T follicular helper cell (primary cell): Measurements from ENCODE around the gene TTC39C.
A peak's percentile ranks its signal among the peaks of the same experiment; 100 is the strongest.
"Not testable (repeated sequence)": the region's sequence is repeated elsewhere in the genome, so short reads cannot be mapped to it uniquely, and the experiment has no call there.

Experiments
- DNase-seq: peaks from one replicate; pipeline ENCODE4 v3.0.0-alpha.2; 2020; ENCODE audit warnings: low read depth

TTC39C gene

DNA sequence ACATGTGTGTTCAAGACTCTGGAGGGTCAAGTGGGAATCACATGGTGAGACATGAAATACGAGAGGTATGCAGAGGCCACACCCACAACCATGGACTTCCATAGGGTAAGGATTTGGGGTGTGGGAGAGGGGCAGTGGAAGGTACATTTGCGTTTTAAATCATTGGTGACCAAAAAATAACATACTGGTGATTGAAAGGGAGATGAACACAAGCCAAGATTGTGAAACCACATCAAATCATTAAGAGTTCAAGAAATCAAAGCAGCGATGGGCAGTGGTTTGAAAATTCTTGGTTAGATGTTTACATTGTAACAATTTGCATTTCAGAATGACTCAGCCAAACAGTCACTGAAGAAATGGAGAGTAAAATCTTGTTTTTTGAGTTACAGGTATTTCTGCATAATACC lies 122.4 kb downstream of the TTC39C start:
- no peak for DNase-seq

DNA sequence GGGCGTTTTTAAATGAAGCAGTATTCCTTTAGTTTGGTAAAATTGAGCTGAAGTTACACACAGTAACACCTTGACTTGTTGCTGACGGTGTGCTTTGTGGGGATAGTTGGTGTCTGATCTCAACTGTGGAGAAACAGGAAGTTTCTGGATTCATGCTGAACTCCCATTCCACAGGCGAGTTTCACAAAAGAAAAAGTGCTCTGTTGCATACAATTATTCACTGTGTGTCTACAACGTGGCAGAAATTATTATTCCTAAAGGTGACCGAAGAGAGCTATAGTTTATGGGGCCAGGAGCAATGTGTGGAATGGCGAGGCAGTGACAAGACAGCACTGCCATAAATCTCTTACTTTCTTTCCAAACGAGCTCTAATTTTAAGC lies 123.8 kb downstream of the TTC39C start:
- no peak for DNase-seq

GRCh38 chr18:24138789-24139616 lies 124.4 kb downstream of the TTC39C start, which contains the start of gene CABYR:
Gene CABYR (plus strand): TSS chr18:24139062. CDS start chr18:24143115, 4,053 bp downstream.
- DNase-seq, result peak; percentile 77

GRCh38 chr18:24140697-24141096 lies 126.1 kb downstream of the TTC39C start:
- no peak for DNase-seq

GRCh38 chr18:24142376-24142775 lies 127.8 kb downstream of the TTC39C start:
- no peak for DNase-seq

GRCh38 chr18:24149591-24149990 lies 135.0 kb downstream of the TTC39C start:
- not testable (repeated sequence) for DNase-seq

DNA sequence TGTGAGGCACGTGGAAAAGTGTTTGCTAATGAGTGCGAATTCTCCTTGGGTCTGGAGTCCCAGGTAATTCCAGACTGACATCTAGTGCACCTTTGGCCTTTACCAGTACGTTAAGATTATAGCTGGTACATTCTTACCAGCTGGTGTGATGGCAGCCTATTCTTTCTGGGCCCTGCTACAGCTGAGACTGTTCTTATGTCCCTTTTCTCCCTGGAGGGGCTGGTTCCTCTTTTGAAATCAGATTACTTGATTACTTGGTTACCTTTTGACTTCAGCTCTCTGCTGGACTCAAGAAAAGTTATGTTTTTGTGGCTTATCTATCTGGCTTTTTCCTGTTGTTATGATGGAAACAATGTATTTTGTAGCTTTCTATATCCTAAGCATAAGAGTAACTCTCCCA lies 138.8 kb downstream of the TTC39C start:
- DNase-seq, result no peak

DNA sequence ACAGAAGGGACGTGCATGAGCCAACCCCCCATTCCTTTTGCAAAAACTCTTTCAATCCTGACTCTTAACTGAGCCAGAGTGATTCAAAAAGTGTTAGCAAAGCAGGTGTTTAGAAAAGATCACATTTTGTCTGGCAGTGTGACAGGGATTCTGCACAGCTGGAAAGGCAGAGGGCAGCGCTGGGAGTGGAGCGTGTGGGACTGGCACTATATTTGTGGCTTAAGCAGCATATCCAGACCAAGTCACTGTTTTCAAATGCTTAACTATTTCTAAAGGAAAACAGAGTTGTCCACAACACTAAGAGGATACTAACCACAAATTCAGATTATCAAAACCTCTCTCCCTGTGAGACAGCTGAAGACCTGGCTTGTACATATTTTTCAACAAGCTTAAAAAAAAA lies 143.3 kb downstream of the TTC39C start:
- DNase-seq, result no peak

DNA sequence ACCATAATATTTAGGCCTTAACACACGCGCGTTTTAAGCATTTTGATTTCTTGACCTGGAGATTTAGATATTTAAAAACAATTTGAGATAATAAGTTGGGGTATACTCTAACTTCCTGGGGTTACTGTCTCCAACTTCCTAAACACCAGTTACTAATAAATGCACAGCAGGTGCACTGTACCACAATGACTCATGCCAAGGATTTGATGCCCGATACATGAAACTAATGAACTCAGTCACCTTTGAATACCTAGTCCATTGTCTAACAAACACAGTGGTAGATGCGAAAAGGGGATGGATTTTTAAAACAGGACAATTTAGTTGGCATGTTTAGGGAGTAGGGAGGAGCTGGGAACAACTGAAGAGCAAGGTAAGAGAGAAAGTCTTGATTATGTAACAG lies 145.5 kb downstream of the TTC39C start:
- no peak for DNase-seq

- DNase-seq, result no peak
Measured at GRCh38 chr18:24161304-24161703, 146.8 kb downstream of the TTC39C start.

- no peak for DNase-seq
Measured at GRCh38 chr18:24168496-24168895, 153.9 kb downstream of the TTC39C start.

DNA sequence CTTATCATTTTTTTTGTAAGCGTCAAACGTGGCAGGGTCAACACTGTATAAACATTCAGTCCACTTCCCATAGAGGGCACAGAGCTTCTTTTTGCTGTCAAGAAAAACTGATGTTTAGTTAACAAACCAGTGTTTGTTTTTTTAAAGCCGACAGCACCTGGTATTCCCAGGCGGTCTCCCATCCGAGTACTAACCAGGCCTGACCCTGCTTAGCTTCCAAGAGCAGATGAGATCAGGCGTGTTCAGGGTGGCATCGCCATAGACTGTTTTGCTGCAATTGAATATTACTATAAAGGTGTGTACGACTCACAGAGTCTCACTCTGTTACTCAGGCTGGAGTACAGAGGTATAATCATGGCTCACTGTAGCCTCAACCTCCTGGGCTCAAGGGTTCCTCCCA lies 155.8 kb downstream of the TTC39C start:
- DNase-seq, result no peak

DNA sequence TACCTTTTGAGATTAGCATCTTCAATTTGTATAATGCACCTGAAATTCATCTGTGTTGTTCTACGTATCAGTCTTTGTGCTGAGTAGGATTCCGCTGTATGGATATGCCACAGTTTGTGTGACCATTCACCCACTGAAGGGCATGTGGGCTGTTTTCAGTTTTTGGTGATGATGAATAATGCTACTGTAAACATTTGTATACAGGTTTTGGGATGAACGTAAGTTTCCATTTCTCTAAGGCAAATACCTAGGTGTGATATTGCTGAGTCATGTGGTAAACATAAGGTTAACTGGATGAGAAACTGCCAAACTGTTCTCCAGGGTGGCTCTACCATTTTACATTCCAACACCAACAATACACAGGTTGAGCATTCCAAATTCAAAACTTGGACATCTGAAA lies 159.4 kb downstream of the TTC39C start:
- DNase-seq, result no peak

GRCh38 chr18:24176727-24177416 lies 162.3 kb downstream of the TTC39C start:
- DNase-seq, result peak; percentile 11

- DNase-seq, result no peak
Measured at GRCh38 chr18:24177499-24178133, 163.1 kb downstream of the TTC39C start.

GRCh38 chr18:24180048-24180447 lies 165.5 kb downstream of the TTC39C start:
- no peak for DNase-seq

DNA sequence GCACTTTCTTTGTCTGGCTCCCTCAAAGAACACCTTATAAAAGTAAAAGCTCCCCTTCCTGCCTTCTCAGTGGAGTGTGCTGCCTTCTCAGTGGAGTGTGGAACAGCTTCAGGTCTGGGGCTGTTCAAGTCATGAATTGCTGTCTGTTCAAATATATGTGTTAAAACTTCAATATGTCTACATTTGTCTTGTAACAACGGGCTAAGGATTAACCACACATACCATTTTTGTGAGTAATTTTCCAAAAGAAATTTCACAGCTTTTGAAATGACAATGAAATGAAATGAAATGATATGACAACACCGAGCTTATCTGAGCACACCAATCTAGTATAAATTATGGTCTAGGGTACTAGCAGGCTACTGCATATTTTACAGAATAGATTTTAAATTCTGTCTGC lies 167.3 kb downstream of the TTC39C start:
- no peak for DNase-seq
